GM21367 (cell line): ENCODE results near the gene MTMR4.
"Not testable (repeated sequence)": the region's sequence is repeated elsewhere in the genome, so short reads cannot be mapped to it uniquely, and the experiment has no call there.

Experiments used
- ATAC-seq: cut with Tn5 transposase; IDR thresholded peaks from one replicate; pipeline ENCODE4 v1.9.1; 2021; ENCODE audit not compliant: unreplicated experiment

The MTMR4 gene

GRCh38 chr17:58513965-58514769 is at the start of gene MTMR4:
Gene MTMR4, minus strand, starts transcription at chr17:58514638. Its CDS starts 231 bp downstream, at chr17:58514407.
- ATAC-seq: peak; percentile 16

GRCh38 chr17:58560511-58560910 is 46.1 kb upstream of the MTMR4 start:
- no peak for ATAC-seq

- ATAC-seq: no peak
These were observed 43.5 kb upstream of the MTMR4 start for GRCh38 chr17:58557981-58558380.

- ATAC-seq: no peak
These were observed 42.4 kb upstream of the MTMR4 start for GRCh38 chr17:58556833-58557250.

- not testable (repeated sequence) for ATAC-seq
These were observed 40.7 kb upstream of the MTMR4 start for GRCh38 chr17:58555109-58555508.

- ATAC-seq: no peak
These were observed 26.8 kb upstream of the MTMR4 start for GRCh38 chr17:58541249-58541648.

GRCh38 chr17:58539698-58540097 is 25.3 kb upstream of the MTMR4 start:
- no peak for ATAC-seq

- no peak for ATAC-seq
These were observed 24.5 kb upstream of the MTMR4 start for GRCh38 chr17:58538811-58539409.

GRCh38 chr17:58537266-58537665 is 22.8 kb upstream of the MTMR4 start:
- ATAC-seq: no peak

GRCh38 chr17:58536542-58536941 is 22.1 kb upstream of the MTMR4 start:
- ATAC-seq: no peak

GRCh38 chr17:58535431-58535830 is 21.0 kb upstream of the MTMR4 start:
- no peak for ATAC-seq

GRCh38 chr17:58534901-58535421 is 20.5 kb upstream of the MTMR4 start:
- ATAC-seq: no peak

GRCh38 chr17:58534331-58534730 is 19.9 kb upstream of the MTMR4 start:
- no peak for ATAC-seq

- ATAC-seq: no peak
These were observed 19.3 kb upstream of the MTMR4 start for GRCh38 chr17:58533616-58534188.

- ATAC-seq: no peak
These were observed 18.1 kb upstream of the MTMR4 start for GRCh38 chr17:58532555-58532951.

- ATAC-seq: no peak
These were observed 17.5 kb upstream of the MTMR4 start for GRCh38 chr17:58531661-58532554.

- no peak for ATAC-seq
These were observed 16.7 kb upstream of the MTMR4 start for GRCh38 chr17:58531122-58531521.

GRCh38 chr17:58530655-58531054 is 16.2 kb upstream of the MTMR4 start:
- ATAC-seq: no peak

GRCh38 chr17:58529275-58529674 is 14.8 kb upstream of the MTMR4 start:
- ATAC-seq: no peak

- ATAC-seq: no peak
These were observed 14.0 kb upstream of the MTMR4 start for GRCh38 chr17:58528443-58528842.

GRCh38 chr17:58527949-58528348 is 13.5 kb upstream of the MTMR4 start:
- no peak for ATAC-seq
